WTC11 (cell line): ENCODE measurements around the gene PCDHGA1. TPM values are rescaled to one million over a fixed set of nuclear protein-coding genes. Genes with fewer than 3 reads are reported as not detected.

Experiments used
- CBFB ChIP-seq: sonication (generic); formaldehyde crosslinking; IDR thresholded peaks from 2 replicates; pipeline ENCODE4 v1.8.1; 2022; ENCODE audit warnings: mild to moderate bottlenecking, low read depth, missing genetic modification reagents
- CREB1 ChIP-seq: sonication (generic); formaldehyde crosslinking; IDR thresholded peaks from 2 replicates; pipeline ENCODE4 v1.8.0; 2023; ENCODE audit warnings: mild to moderate bottlenecking, missing genetic modification reagents
- ESRRA ChIP-seq: sonication (generic); formaldehyde crosslinking; IDR thresholded peaks from 2 replicates; pipeline ENCODE4 v1.8.1; 2022; ENCODE audit warnings: mild to moderate bottlenecking, missing genetic modification reagents, borderline replicate concordance
- ETV6 ChIP-seq: sonication (generic); formaldehyde crosslinking; IDR thresholded peaks from 2 replicates; pipeline ENCODE4 v1.8.1; 2022; ENCODE audit warnings: mild to moderate bottlenecking, missing genetic modification reagents
- FOXK1 ChIP-seq: sonication (generic); formaldehyde crosslinking; IDR thresholded peaks from 2 replicates; pipeline ENCODE4 v1.8.0; 2022; ENCODE audit warnings: mild to moderate bottlenecking, moderate library complexity, missing genetic modification reagents
- HMGA2 ChIP-seq: fragments of 250-450 bp; sonication (Bioruptor Pico); IDR thresholded peaks from 2 replicates; pipeline ENCODE4 v1.4.0; 2021; ENCODE audit warnings: mild to moderate bottlenecking, moderate library complexity
- JAZF1 ChIP-seq: fragments of 250-450 bp; sonication (Bioruptor Pico); IDR thresholded peaks from 2 replicates; pipeline ENCODE4 v1.9.0; 2021; ENCODE audit warnings: moderate library complexity, mild to moderate bottlenecking, inconsistent platforms
- NFYB ChIP-seq: sonication (generic); formaldehyde crosslinking; conservative IDR thresholded peaks from 2 replicates; pipeline ENCODE4 v1.8.0; 2022; ENCODE audit warnings: low read depth, missing genetic modification reagents
- NR1H2 ChIP-seq: sonication (generic); formaldehyde crosslinking; IDR thresholded peaks from 2 replicates; pipeline ENCODE4 v1.9.0; 2021; ENCODE audit warnings: mild to moderate bottlenecking, moderate library complexity, missing genetic modification reagents
- NR2C2 ChIP-seq: sonication (generic); formaldehyde crosslinking; IDR thresholded peaks from 2 replicates; pipeline ENCODE4 v1.8.0; 2022; ENCODE audit warnings: mild to moderate bottlenecking, missing genetic modification reagents
- PRRX2 ChIP-seq: fragments of 250-450 bp; sonication (Bioruptor Pico); IDR thresholded peaks from 2 replicates; pipeline ENCODE4 v1.8.0; 2021; ENCODE audit warnings: mild to moderate bottlenecking
- SMAD4 ChIP-seq: sonication (generic); formaldehyde crosslinking; IDR thresholded peaks from 2 replicates; pipeline ENCODE4 v1.8.0; 2022; ENCODE audit warnings: mild to moderate bottlenecking, missing genetic modification reagents
- TEAD4 ChIP-seq: sonication (generic); formaldehyde crosslinking; IDR thresholded peaks from 2 replicates; pipeline ENCODE4 v1.8.0; 2022; ENCODE audit warnings: mild to moderate bottlenecking, missing genetic modification reagents
- ZNF423 ChIP-seq: fragments of 250-450 bp; sonication (Bioruptor Pico); IDR thresholded peaks from 2 replicates; pipeline ENCODE4 v2.1.2; 2022; ENCODE audit warnings: mild to moderate bottlenecking, moderate library complexity
- total RNA-seq: library from RNA; stranded (reverse); gene quantifications from 3 replicates; pipeline ENCODE4 v1.2.3, GENCODE V29; 2021
- TF ChIP-seq, protein P1 (sequence below): sonication (generic); formaldehyde crosslinking; IDR thresholded peaks from 2 replicates; pipeline ENCODE4 v1.8.1; 2022; ENCODE audit warnings: mild to moderate bottlenecking, moderate library complexity, missing genetic modification reagents
- TF ChIP-seq, protein P2 (sequence below): sonication (generic); formaldehyde crosslinking; IDR thresholded peaks from 2 replicates; pipeline ENCODE4 v1.8.1; 2023; ENCODE audit warnings: mild to moderate bottlenecking, moderate library complexity, missing genetic modification reagents
- TF ChIP-seq, protein P3 (sequence below): sonication (generic); formaldehyde crosslinking; IDR thresholded peaks from 2 replicates; pipeline ENCODE4 v1.8.1; 2022; ENCODE audit warnings: mild to moderate bottlenecking, missing genetic modification reagents, moderate library complexity, borderline replicate concordance
- TF ChIP-seq, protein P4 (sequence below): fragments of 250-450 bp; sonication (Bioruptor Pico); IDR thresholded peaks from 2 replicates; pipeline ENCODE4 v1.9.0; 2021; ENCODE audit warnings: mild to moderate bottlenecking, borderline replicate concordance
- TF ChIP-seq, protein P5 (sequence below): fragments of 250-450 bp; sonication (Bioruptor Pico); IDR thresholded peaks from 2 replicates; pipeline ENCODE4 v1.8.0; 2021; ENCODE audit warnings: mild to moderate bottlenecking
- TF ChIP-seq, protein P6 (sequence below): sonication (generic); formaldehyde crosslinking; IDR thresholded peaks from 2 replicates; pipeline ENCODE4 v1.8.1; 2023; ENCODE audit warnings: mild to moderate bottlenecking, missing genetic modification reagents, moderate library complexity
- TF ChIP-seq, protein P7 (sequence below): sonication (generic); formaldehyde crosslinking; conservative IDR thresholded peaks from 2 replicates; pipeline ENCODE4 v1.8.1; 2023; ENCODE audit warnings: mild to moderate bottlenecking, low read depth, missing genetic modification reagents, moderate library complexity
- TF ChIP-seq, protein P8 (sequence below): sonication (generic); formaldehyde crosslinking; IDR thresholded peaks from 2 replicates; pipeline ENCODE4 v1.8.1; 2023; ENCODE audit warnings: mild to moderate bottlenecking, missing genetic modification reagents

The PCDHGA1 gene
- total RNA-seq, 1 experiment from 2014 or later: 1.5 TPM

DNA sequence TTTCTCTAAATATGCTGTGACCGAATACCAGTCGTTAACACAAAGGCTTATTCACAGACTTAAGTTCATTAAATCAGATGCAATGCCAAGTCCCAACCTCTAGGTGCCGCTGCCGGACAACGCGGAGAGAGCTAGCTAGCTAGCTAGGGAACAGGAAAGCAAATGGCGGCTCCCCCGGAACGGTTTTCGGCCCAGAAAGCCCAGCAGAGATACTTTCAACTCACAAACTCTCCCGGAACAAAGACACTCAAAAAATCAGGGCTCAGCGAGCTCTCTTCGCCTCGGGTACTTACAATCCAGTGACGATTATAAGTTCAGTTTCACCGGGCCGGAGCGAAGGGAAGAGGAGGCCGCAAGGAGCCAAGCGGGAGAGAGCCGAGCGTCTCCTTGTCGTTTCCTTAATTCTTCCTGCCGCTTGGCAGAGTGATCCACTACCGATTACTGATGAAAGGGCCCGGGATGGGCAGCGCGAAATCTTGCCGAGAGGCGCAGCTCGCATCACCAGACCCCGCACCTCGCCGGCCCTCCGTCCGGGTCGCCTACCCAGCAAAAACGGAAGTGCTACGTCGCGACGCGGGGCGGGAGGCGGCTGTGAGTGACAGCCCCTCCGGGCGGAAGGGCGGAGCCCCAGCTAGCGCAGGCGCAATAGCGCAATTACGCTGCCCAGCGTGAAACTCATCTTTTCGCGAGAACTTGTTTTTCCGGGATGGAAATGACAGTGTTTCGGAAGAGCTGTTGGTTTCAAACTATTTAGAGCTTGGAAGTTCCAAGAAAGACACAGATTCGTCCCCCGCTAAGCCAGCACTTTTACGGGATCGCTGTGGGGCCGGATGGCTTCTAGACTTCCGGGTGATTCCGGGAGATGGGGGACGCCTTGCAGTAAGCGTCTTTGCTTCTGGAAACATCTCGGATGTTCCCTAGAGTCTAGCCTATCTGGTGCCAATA is 9.8 kb upstream of the PCDHGA1 start, which contains the start of gene TAF7 (continued):
- TF ChIP-seq NR1H2 (CRISPR knock-in tag) (0 out of 2 replicates have a peak, but pooled peaks have one; percentile 48), ZNF423 (CRISPR knock-in tag) (no peak), NFYB (CRISPR knock-in tag) (no peak), JAZF1 (CRISPR knock-in tag) (no peak), CBFB (no peak), HMGA2 (no peak), FOXK1 (no peak), NR2C2 (CRISPR knock-in tag) (no peak), SMAD4 (CRISPR knock-in tag) (no peak), CREB1 (CRISPR knock-in tag) (no peak), ETV6 (peak; percentile 64; the same call in 1 of the 2 replicates), ESRRA (CRISPR knock-in tag) (no peak), TEAD4 (0 out of 2 replicates have a peak, but pooled peaks have one; percentile 44), PRRX2 (CRISPR knock-in tag) (no peak)
- TF ChIP-seq, protein P1, sequence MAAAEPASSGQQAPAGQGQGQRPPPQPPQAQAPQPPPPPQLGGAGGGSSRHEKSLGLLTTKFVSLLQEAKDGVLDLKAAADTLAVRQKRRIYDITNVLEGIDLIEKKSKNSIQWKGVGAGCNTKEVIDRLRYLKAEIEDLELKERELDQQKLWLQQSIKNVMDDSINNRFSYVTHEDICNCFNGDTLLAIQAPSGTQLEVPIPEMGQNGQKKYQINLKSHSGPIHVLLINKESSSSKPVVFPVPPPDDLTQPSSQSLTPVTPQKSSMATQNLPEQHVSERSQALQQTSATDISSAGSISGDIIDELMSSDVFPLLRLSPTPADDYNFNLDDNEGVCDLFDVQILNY: 0 out of 2 replicates have a peak, but pooled peaks have one; percentile 62
- TF ChIP-seq, protein P2, sequence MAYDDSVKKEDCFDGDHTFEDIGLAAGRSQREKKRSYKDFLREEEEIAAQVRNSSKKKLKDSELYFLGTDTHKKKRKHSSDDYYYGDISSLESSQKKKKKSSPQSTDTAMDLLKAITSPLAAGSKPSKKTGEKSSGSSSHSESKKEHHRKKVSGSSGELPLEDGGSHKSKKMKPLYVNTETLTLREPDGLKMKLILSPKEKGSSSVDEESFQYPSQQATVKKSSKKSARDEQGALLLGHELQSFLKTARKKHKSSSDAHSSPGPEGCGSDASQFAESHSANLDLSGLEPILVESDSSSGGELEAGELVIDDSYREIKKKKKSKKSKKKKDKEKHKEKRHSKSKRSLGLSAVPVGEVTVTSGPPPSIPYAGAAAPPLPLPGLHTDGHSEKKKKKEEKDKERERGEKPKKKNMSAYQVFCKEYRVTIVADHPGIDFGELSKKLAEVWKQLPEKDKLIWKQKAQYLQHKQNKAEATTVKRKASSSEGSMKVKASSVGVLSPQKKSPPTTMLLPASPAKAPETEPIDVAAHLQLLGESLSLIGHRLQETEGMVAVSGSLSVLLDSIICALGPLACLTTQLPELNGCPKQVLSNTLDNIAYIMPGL (CRISPR knock-in tag): peak; percentile 90; the same call in 1 of the 2 replicates
- TF ChIP-seq, protein P3, sequence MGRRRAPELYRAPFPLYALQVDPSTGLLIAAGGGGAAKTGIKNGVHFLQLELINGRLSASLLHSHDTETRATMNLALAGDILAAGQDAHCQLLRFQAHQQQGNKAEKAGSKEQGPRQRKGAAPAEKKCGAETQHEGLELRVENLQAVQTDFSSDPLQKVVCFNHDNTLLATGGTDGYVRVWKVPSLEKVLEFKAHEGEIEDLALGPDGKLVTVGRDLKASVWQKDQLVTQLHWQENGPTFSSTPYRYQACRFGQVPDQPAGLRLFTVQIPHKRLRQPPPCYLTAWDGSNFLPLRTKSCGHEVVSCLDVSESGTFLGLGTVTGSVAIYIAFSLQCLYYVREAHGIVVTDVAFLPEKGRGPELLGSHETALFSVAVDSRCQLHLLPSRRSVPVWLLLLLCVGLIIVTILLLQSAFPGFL: no peak
- TF ChIP-seq, protein P4, sequence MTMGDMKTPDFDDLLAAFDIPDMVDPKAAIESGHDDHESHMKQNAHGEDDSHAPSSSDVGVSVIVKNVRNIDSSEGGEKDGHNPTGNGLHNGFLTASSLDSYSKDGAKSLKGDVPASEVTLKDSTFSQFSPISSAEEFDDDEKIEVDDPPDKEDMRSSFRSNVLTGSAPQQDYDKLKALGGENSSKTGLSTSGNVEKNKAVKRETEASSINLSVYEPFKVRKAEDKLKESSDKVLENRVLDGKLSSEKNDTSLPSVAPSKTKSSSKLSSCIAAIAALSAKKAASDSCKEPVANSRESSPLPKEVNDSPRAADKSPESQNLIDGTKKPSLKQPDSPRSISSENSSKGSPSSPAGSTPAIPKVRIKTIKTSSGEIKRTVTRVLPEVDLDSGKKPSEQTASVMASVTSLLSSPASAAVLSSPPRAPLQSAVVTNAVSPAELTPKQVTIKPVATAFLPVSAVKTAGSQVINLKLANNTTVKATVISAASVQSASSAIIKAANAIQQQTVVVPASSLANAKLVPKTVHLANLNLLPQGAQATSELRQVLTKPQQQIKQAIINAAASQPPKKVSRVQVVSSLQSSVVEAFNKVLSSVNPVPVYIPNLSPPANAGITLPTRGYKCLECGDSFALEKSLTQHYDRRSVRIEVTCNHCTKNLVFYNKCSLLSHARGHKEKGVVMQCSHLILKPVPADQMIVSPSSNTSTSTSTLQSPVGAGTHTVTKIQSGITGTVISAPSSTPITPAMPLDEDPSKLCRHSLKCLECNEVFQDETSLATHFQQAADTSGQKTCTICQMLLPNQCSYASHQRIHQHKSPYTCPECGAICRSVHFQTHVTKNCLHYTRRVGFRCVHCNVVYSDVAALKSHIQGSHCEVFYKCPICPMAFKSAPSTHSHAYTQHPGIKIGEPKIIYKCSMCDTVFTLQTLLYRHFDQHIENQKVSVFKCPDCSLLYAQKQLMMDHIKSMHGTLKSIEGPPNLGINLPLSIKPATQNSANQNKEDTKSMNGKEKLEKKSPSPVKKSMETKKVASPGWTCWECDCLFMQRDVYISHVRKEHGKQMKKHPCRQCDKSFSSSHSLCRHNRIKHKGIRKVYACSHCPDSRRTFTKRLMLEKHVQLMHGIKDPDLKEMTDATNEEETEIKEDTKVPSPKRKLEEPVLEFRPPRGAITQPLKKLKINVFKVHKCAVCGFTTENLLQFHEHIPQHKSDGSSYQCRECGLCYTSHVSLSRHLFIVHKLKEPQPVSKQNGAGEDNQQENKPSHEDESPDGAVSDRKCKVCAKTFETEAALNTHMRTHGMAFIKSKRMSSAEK (CRISPR knock-in tag): no peak
- TF ChIP-seq, protein P5, sequence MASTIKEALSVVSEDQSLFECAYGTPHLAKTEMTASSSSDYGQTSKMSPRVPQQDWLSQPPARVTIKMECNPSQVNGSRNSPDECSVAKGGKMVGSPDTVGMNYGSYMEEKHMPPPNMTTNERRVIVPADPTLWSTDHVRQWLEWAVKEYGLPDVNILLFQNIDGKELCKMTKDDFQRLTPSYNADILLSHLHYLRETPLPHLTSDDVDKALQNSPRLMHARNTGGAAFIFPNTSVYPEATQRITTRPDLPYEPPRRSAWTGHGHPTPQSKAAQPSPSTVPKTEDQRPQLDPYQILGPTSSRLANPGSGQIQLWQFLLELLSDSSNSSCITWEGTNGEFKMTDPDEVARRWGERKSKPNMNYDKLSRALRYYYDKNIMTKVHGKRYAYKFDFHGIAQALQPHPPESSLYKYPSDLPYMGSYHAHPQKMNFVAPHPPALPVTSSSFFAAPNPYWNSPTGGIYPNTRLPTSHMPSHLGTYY: no peak
- TF ChIP-seq, protein P6, sequence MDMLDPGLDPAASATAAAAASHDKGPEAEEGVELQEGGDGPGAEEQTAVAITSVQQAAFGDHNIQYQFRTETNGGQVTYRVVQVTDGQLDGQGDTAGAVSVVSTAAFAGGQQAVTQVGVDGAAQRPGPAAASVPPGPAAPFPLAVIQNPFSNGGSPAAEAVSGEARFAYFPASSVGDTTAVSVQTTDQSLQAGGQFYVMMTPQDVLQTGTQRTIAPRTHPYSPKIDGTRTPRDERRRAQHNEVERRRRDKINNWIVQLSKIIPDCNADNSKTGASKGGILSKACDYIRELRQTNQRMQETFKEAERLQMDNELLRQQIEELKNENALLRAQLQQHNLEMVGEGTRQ (CRISPR knock-in tag): no peak
- TF ChIP-seq, protein P7, sequence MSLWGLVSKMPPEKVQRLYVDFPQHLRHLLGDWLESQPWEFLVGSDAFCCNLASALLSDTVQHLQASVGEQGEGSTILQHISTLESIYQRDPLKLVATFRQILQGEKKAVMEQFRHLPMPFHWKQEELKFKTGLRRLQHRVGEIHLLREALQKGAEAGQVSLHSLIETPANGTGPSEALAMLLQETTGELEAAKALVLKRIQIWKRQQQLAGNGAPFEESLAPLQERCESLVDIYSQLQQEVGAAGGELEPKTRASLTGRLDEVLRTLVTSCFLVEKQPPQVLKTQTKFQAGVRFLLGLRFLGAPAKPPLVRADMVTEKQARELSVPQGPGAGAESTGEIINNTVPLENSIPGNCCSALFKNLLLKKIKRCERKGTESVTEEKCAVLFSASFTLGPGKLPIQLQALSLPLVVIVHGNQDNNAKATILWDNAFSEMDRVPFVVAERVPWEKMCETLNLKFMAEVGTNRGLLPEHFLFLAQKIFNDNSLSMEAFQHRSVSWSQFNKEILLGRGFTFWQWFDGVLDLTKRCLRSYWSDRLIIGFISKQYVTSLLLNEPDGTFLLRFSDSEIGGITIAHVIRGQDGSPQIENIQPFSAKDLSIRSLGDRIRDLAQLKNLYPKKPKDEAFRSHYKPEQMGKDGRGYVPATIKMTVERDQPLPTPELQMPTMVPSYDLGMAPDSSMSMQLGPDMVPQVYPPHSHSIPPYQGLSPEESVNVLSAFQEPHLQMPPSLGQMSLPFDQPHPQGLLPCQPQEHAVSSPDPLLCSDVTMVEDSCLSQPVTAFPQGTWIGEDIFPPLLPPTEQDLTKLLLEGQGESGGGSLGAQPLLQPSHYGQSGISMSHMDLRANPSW: no peak
- TF ChIP-seq, protein P8, sequence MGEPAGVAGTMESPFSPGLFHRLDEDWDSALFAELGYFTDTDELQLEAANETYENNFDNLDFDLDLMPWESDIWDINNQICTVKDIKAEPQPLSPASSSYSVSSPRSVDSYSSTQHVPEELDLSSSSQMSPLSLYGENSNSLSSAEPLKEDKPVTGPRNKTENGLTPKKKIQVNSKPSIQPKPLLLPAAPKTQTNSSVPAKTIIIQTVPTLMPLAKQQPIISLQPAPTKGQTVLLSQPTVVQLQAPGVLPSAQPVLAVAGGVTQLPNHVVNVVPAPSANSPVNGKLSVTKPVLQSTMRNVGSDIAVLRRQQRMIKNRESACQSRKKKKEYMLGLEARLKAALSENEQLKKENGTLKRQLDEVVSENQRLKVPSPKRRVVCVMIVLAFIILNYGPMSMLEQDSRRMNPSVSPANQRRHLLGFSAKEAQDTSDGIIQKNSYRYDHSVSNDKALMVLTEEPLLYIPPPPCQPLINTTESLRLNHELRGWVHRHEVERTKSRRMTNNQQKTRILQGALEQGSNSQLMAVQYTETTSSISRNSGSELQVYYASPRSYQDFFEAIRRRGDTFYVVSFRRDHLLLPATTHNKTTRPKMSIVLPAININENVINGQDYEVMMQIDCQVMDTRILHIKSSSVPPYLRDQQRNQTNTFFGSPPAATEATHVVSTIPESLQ (CRISPR knock-in tag): no peak
